Measurements from ENCODE around the gene OR2W1. TPM values are rescaled to one million over a fixed set of nuclear protein-coding genes. Genes with fewer than 3 reads are reported as not detected.
A peak's percentile ranks its signal among the peaks of the same experiment; 100 is the strongest.

OR2W1 gene
- not detected for polyA plus RNA-seq (2013)

- H3K4me1 ChIP-seq (ENCODE audit: control extremely low read depth in 1 of 4, control insufficient read depth in 4 of 4, insufficient read depth in 4 of 4, low read length in 3 of 4): no peaks in the 10 kb centered on the region
- H3K4me3 ChIP-seq (ENCODE audit: control insufficient read depth in 1 of 7, extremely low read depth in 1 of 7, insufficient read depth in 4 of 7, low read depth in 2 of 7, low read length in 6 of 7): no peak within 1 kb of the TSS
- H3K36me3 ChIP-seq (ENCODE audit: control insufficient read depth in 4 of 4, insufficient read depth in 4 of 4, low read length in 3 of 4): no peaks in the 10 kb centered on the region
- H3K27me3 ChIP-seq (replicated peaks in 2 of 5; ENCODE audit: control insufficient read depth in 4 of 5, insufficient read depth in 5 of 5, low read length in 4 of 5): peaks cover 2 to 49% (median 11%) of the 10 kb centered on the region in 5 experiments
- CTCF ChIA-PET: no interaction called here
- no peak within 1 kb of the TSS for H3K27ac ChIP-seq (ENCODE audit: insufficient read depth in 1 of 2, low read depth in 1 of 2, low read length in 2 of 2, poor library complexity in 1 of 2, severe bottlenecking in 2 of 2)
- POLR2A ChIA-PET: no interaction called here
- no CpG with 5 or more reads among the region's 1 CpG for WGBS (ENCODE audit: insufficient coverage)
- no peak for DNase-seq
- peaks cover 0 to 5% (median 0%) of the 10 kb centered on the region in 5 experiments for H3K9me3 ChIP-seq (ENCODE audit: control extremely low read depth in 1 of 5, control insufficient read depth in 4 of 5, insufficient read depth in 2 of 5, low read depth in 1 of 5, low read length in 4 of 5)
These were observed at the start of gene OR2W1 for GRCh38 chr6:29045075-29045474. Gene OR2W1, minus strand, starts transcription at chr6:29045175. Its CDS starts 0 bp downstream, at chr6:29045175.

- CTCF ChIA-PET: no interaction called here
- H3K27ac ChIP-seq (ENCODE audit: insufficient read depth in 1 of 2, low read depth in 1 of 2, low read length in 2 of 2, poor library complexity in 1 of 2, severe bottlenecking in 2 of 2): no peak overlapping the region
- POLR2A ChIA-PET: no interaction called here
- no peaks in the 10 kb centered on the region for H3K4me1 ChIP-seq (ENCODE audit: control extremely low read depth in 1 of 4, control insufficient read depth in 4 of 4, insufficient read depth in 4 of 4, low read length in 3 of 4)
- no peaks in the 10 kb centered on the region for H3K36me3 ChIP-seq (ENCODE audit: control insufficient read depth in 4 of 4, insufficient read depth in 4 of 4, low read length in 3 of 4)
- H3K9me3 ChIP-seq (ENCODE audit: control extremely low read depth in 1 of 5, control insufficient read depth in 4 of 5, insufficient read depth in 2 of 5, low read depth in 1 of 5, low read length in 4 of 5): no peaks in the 10 kb centered on the region
- no peak for DNase-seq
- H3K4me3 ChIP-seq (ENCODE audit: control insufficient read depth in 1 of 7, extremely low read depth in 1 of 7, insufficient read depth in 4 of 7, low read depth in 2 of 7, low read length in 6 of 7): no peak overlapping the region
- 100% methylated on average over 1 of the region's 3 CpGs for WGBS (ENCODE audit: insufficient coverage)
- H3K27me3 ChIP-seq (replicated peaks in 2 of 5; ENCODE audit: control insufficient read depth in 4 of 5, insufficient read depth in 5 of 5, low read length in 4 of 5): peaks cover 0 to 14% (median 2%) of the 10 kb centered on the region in 5 experiments
These were observed 48.0 kb upstream of the OR2W1 start for GRCh38 chr6:29092957-29093356.

DNA sequence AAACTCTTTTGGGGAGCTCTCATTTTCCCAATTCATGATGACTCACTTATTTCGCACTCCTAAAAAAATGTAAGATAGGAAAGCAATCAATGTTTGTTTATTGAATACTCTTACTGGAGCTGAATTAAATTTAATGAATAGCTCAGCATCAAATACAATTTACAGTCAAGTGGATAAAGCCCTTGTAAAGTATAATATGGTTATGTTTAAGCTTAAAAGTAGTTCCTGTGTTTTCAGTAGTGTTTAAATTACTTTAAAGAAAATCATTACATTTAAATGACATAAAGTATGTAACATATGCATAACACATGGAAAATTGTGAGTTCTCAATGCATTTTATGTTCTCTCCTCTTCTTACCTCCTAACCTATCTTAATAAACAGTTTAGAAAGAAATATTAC, 42.2 kb upstream of the OR2W1 start, which contains the start of gene OR2B3:
TSS of gene OR2B3 (minus strand) at position 101 of the 400 bp plus-strand sequence. CDS start at position 36, 65 bp downstream.
- H3K9me3 ChIP-seq (ENCODE audit: control extremely low read depth in 1 of 5, control insufficient read depth in 4 of 5, insufficient read depth in 2 of 5, low read depth in 1 of 5, low read length in 4 of 5): no peaks in the 10 kb centered on the region
- H3K27me3 ChIP-seq (replicated peaks in 2 of 5; ENCODE audit: control insufficient read depth in 4 of 5, insufficient read depth in 5 of 5, low read length in 4 of 5): peaks cover 0 to 9% (median 1%) of the 10 kb centered on the region in 5 experiments
- no peak within 1 kb of the TSS for H3K27ac ChIP-seq (ENCODE audit: insufficient read depth in 1 of 2, low read depth in 1 of 2, low read length in 2 of 2, poor library complexity in 1 of 2, severe bottlenecking in 2 of 2)
- no peak for DNase-seq
- H3K4me1 ChIP-seq (ENCODE audit: control extremely low read depth in 1 of 4, control insufficient read depth in 4 of 4, insufficient read depth in 4 of 4, low read length in 3 of 4): no peaks in the 10 kb centered on the region
- ChIA-PET POLR2A (no interaction called here), CTCF (no interaction called here)
- WGBS (ENCODE audit: insufficient coverage): no CpG with 5 or more reads among the region's 1 CpG
- no peaks in the 10 kb centered on the region for H3K36me3 ChIP-seq (ENCODE audit: control insufficient read depth in 4 of 4, insufficient read depth in 4 of 4, low read length in 3 of 4)
- no peak within 1 kb of the TSS for H3K4me3 ChIP-seq (ENCODE audit: control insufficient read depth in 1 of 7, extremely low read depth in 1 of 7, insufficient read depth in 4 of 7, low read depth in 2 of 7, low read length in 6 of 7)

DNA sequence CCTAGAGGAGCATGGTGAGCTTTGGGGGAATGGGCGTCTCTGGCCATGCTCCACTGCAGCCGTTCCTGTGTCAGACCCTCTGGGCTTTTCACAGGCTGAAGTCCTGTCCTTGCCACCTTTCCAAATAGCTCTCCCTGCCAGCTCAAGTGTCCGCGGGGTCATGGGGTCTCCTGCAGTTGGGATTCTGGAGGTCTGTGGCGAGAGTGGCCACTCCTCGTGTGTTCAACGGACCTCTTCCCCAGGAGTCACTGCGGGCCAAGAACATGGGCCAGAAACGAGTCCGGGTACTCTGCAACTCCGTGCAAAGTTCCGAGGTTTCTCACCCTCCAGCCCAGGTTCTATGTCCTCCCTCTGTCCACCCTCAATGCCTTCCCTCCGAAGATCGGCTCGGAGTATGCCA, 37.5 kb upstream of the OR2W1 start:
- Histone ChIP-seq H3K27ac (ENCODE audit: insufficient read depth in 1 of 2, low read depth in 1 of 2, low read length in 2 of 2, poor library complexity in 1 of 2, severe bottlenecking in 2 of 2) (no peak overlapping the region), H3K4me3 (ENCODE audit: control insufficient read depth in 1 of 7, extremely low read depth in 1 of 7, insufficient read depth in 4 of 7, low read depth in 2 of 7, low read length in 6 of 7) (no peak overlapping the region), H3K4me1 (ENCODE audit: control extremely low read depth in 1 of 4, control insufficient read depth in 4 of 4, insufficient read depth in 4 of 4, low read length in 3 of 4) (no peaks in the 10 kb centered on the region), H3K27me3 (replicated peaks in 2 of 5; ENCODE audit: control insufficient read depth in 4 of 5, insufficient read depth in 5 of 5, low read length in 4 of 5) (peaks cover 0 to 5% (median 0%) of the 10 kb centered on the region in 5 experiments), H3K36me3 (ENCODE audit: control insufficient read depth in 4 of 4, insufficient read depth in 4 of 4, low read length in 3 of 4) (no peaks in the 10 kb centered on the region), H3K9me3 (ENCODE audit: control extremely low read depth in 1 of 5, control insufficient read depth in 4 of 5, insufficient read depth in 2 of 5, low read depth in 1 of 5, low read length in 4 of 5) (no peaks in the 10 kb centered on the region)
- ChIA-PET POLR2A (no interaction called here), CTCF (no interaction called here)
- 93% methylated on average over 11 of the region's 15 CpGs for WGBS (ENCODE audit: insufficient coverage)
- no peak for DNase-seq

GRCh38 chr6:29081312-29081711, 36.3 kb upstream of the OR2W1 start:
- DNase-seq: no peak
- ChIA-PET POLR2A (no interaction called here), CTCF (no interaction called here)
- Histone ChIP-seq H3K4me1 (ENCODE audit: control extremely low read depth in 1 of 4, control insufficient read depth in 4 of 4, insufficient read depth in 4 of 4, low read length in 3 of 4) (no peaks in the 10 kb centered on the region), H3K27ac (ENCODE audit: insufficient read depth in 1 of 2, low read depth in 1 of 2, low read length in 2 of 2, poor library complexity in 1 of 2, severe bottlenecking in 2 of 2) (no peak overlapping the region), H3K4me3 (ENCODE audit: control insufficient read depth in 1 of 7, extremely low read depth in 1 of 7, insufficient read depth in 4 of 7, low read depth in 2 of 7, low read length in 6 of 7) (no peak overlapping the region), H3K36me3 (ENCODE audit: control insufficient read depth in 4 of 4, insufficient read depth in 4 of 4, low read length in 3 of 4) (no peaks in the 10 kb centered on the region), H3K27me3 (replicated peaks in 2 of 5; ENCODE audit: control insufficient read depth in 4 of 5, insufficient read depth in 5 of 5, low read length in 4 of 5) (peaks cover 0 to 4% (median 0%) of the 10 kb centered on the region in 5 experiments), H3K9me3 (ENCODE audit: control extremely low read depth in 1 of 5, control insufficient read depth in 4 of 5, insufficient read depth in 2 of 5, low read depth in 1 of 5, low read length in 4 of 5) (no peaks in the 10 kb centered on the region)

GRCh38 chr6:29079203-29079602, 34.2 kb upstream of the OR2W1 start:
- peaks cover 0 to 7% (median 3%) of the 10 kb centered on the region in 5 experiments for H3K27me3 ChIP-seq (replicated peaks in 2 of 5; ENCODE audit: control insufficient read depth in 4 of 5, insufficient read depth in 5 of 5, low read length in 4 of 5)
- H3K27ac ChIP-seq (ENCODE audit: insufficient read depth in 1 of 2, low read depth in 1 of 2, low read length in 2 of 2, poor library complexity in 1 of 2, severe bottlenecking in 2 of 2): no peak overlapping the region
- H3K9me3 ChIP-seq (ENCODE audit: control extremely low read depth in 1 of 5, control insufficient read depth in 4 of 5, insufficient read depth in 2 of 5, low read depth in 1 of 5, low read length in 4 of 5): peaks cover 0 to 2% (median 0%) of the 10 kb centered on the region in 5 experiments
- no peaks in the 10 kb centered on the region for H3K36me3 ChIP-seq (ENCODE audit: control insufficient read depth in 4 of 4, insufficient read depth in 4 of 4, low read length in 3 of 4)
- H3K4me1 ChIP-seq (ENCODE audit: control extremely low read depth in 1 of 4, control insufficient read depth in 4 of 4, insufficient read depth in 4 of 4, low read length in 3 of 4): no peaks in the 10 kb centered on the region
- no peak for DNase-seq
- POLR2A ChIA-PET: no interaction called here
- WGBS (ENCODE audit: insufficient coverage): no CpG with 5 or more reads among the region's 1 CpG
- no peak overlapping the region for H3K4me3 ChIP-seq (ENCODE audit: control insufficient read depth in 1 of 7, extremely low read depth in 1 of 7, insufficient read depth in 4 of 7, low read depth in 2 of 7, low read length in 6 of 7)
- CTCF ChIA-PET: no interaction called here

DNA sequence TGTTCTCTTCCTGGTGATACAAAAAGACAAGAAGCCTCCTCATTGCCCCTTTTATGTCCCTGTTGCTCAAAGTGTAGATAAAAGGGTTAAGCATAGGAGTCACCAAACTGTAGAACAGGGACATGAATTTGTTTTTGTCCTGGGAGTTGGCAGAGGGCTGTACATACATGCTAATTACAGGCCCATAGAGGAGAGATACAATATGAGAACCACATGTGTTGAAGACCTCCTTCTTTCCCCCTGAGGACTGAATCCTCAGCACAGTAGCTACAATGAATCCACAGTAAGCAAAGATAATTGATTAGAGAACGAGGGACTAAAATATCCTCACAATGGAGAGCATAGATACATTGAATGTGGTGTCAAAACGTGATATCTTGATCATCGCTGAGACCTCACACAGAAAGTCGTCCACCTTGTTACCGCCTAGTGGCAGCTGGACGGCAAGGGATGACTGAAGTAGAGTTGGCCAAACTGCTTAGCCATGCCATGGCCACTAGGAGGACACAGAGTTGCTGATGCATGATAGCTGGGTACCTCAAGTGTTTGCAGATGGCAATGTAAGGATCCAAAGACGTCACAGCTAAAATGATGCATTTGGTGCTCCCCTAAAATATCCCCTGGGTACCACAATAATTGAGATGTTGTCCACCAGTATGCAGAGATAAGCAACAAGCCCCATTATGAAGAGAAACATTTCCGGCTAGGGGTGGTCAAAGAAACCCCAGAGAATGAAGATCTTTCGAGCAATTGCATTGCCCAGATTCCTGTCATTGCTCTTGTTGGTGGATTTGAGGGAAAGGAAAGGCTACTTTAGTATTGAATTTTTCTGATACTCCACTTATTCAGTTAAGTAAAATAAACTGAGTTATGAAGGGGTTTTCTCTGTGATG, 27.1 kb upstream of the OR2W1 start:
- Histone ChIP-seq H3K4me1 (ENCODE audit: control extremely low read depth in 1 of 4, control insufficient read depth in 4 of 4, insufficient read depth in 4 of 4, low read length in 3 of 4) (no peaks in the 10 kb centered on the region), H3K9me3 (ENCODE audit: control extremely low read depth in 1 of 5, control insufficient read depth in 4 of 5, insufficient read depth in 2 of 5, low read depth in 1 of 5, low read length in 4 of 5) (peaks cover 0 to 2% (median 0%) of the 10 kb centered on the region in 5 experiments), H3K36me3 (ENCODE audit: control insufficient read depth in 4 of 4, insufficient read depth in 4 of 4, low read length in 3 of 4) (no peaks in the 10 kb centered on the region), H3K4me3 (ENCODE audit: control insufficient read depth in 1 of 7, extremely low read depth in 1 of 7, insufficient read depth in 4 of 7, low read depth in 2 of 7, low read length in 6 of 7) (no peak overlapping the region), H3K27ac (ENCODE audit: insufficient read depth in 1 of 2, low read depth in 1 of 2, low read length in 2 of 2, poor library complexity in 1 of 2, severe bottlenecking in 2 of 2) (no peak overlapping the region), H3K27me3 (replicated peaks in 2 of 5; ENCODE audit: control insufficient read depth in 4 of 5, insufficient read depth in 5 of 5, low read length in 4 of 5) (peaks cover 2 to 19% (median 10%) of the 10 kb centered on the region in 5 experiments)
- CTCF ChIA-PET: no interaction called here
- POLR2A ChIA-PET: no interaction called here
- WGBS (ENCODE audit: insufficient coverage): 39% methylated on average over 7 of the region's 9 CpGs
- peak; percentile 22 to 57 (median 52) for DNase-seq

Data from common myeloid progenitor, CD34-positive (primary cell).